T-helper 17 cell (primary cell): Measurements from ENCODE around the gene PDK3. TPM values are rescaled to one million over a fixed set of nuclear protein-coding genes. Genes with fewer than 3 reads are reported as not detected.
A peak's percentile ranks its signal among the peaks of the same experiment; 100 is the strongest.

Experiments
- ATAC-seq: fragments of 150-1000 bp; cut with Tn5 transposase; 2 replicates; pipeline ENCODE4 v1.10.0; 2021; ENCODE audit warnings: mild to moderate bottlenecking, moderate library complexity
- DNase-seq, 3 donors: peaks; one replicate each; pipeline versions ENCODE4 v3.0.0 to v3.0.0-alpha.2; 2020 to 2021
- H3K9me3 ChIP-seq: one replicate; pipeline ENCODE4 v1.7.0; 2013; ENCODE audit warnings: low read length, mild to moderate bottlenecking; ENCODE audit not compliant: control insufficient read depth, poor library complexity, severe bottlenecking
- H3K27ac Mint-ChIP-seq: one replicate; pipeline ENCODE4 v1.8.0; 2022; ENCODE audit warnings: mild to moderate bottlenecking, moderate library complexity, mixed read lengths
- H3K27me3 Mint-ChIP-seq: one replicate; pipeline ENCODE4 v1.8.0; 2022; ENCODE audit warnings: mixed read lengths
- H3K36me3 Mint-ChIP-seq: one replicate; pipeline ENCODE4 v1.8.0; 2022; ENCODE audit warnings: low read depth, mixed read lengths
- H3K4me1 Mint-ChIP-seq: one replicate; pipeline ENCODE4 v1.8.0; 2022; ENCODE audit warnings: mild to moderate bottlenecking, mixed read lengths
- H3K4me3 Mint-ChIP-seq: one replicate; pipeline ENCODE4 v1.8.0; 2022; ENCODE audit warnings: mild to moderate bottlenecking, moderate library complexity, mixed read lengths
- total RNA-seq, 4 donors: library from RNA in 2 of 4; stranded (reverse) in 2 of 4; gene quantifications; one replicate each; pipeline ENCODE4 v1.2.3 and lab custom pipeline; 2022 to 2026

The PDK3 gene
- total RNA-seq, result 10 to 100 TPM; 20.3 to 21.2 TPM
- 45.7 to 82.7 reads per million in 2 donors for total RNA-seq (lab: John Stamatoyannopoulos, UW)

- Mint-ChIP-seq H3K27ac (peak within 1 kb of the TSS; percentile 94), H3K27me3 (no peaks in the 10 kb centered on the region), H3K4me1 (peaks cover 17% of the 10 kb centered on the region), H3K36me3 (no peaks in the 10 kb centered on the region), H3K4me3 (peak within 1 kb of the TSS; percentile 87)
- peak; percentile 81 to 86 (median 82) for DNase-seq
- no peaks in the 10 kb centered on the region for H3K9me3 ChIP-seq
- ATAC-seq, result peak; percentile 96
Observed at GRCh38 chrX:24464836-24465531, at the start of gene PDK3. Gene PDK3, plus strand, starts transcription at chrX:24465286. Its CDS starts 170 bp downstream, at chrX:24465456.

- DNase-seq (no peak), ATAC-seq (no peak)
- no peaks in the 10 kb centered on the region for H3K9me3 ChIP-seq
- H3K27me3 Mint-ChIP-seq, result no peaks in the 10 kb centered on the region
- H3K27ac Mint-ChIP-seq, result no peak overlapping the region
- H3K36me3 Mint-ChIP-seq, result no peaks in the 10 kb centered on the region
- H3K4me3 Mint-ChIP-seq, result no peak overlapping the region
- no peaks in the 10 kb centered on the region for H3K4me1 Mint-ChIP-seq
Observed at GRCh38 chrX:24415921-24416320, 49.2 kb upstream of the PDK3 start.

GRCh38 chrX:24423960-24424359 is 41.1 kb upstream of the PDK3 start:
- ATAC-seq, result no peak
- no peaks in the 10 kb centered on the region for H3K27me3 Mint-ChIP-seq

GRCh38 chrX:24424948-24425347 is 40.1 kb upstream of the PDK3 start:
- no peaks in the 10 kb centered on the region for H3K36me3 Mint-ChIP-seq
- H3K9me3 ChIP-seq, result no peaks in the 10 kb centered on the region
- H3K4me1 Mint-ChIP-seq, result no peaks in the 10 kb centered on the region
- H3K27ac Mint-ChIP-seq, result peak overlapping the region; percentile 74
- ATAC-seq (no peak), DNase-seq (no peak)
- no peak overlapping the region for H3K4me3 Mint-ChIP-seq
- H3K27me3 Mint-ChIP-seq, result no peaks in the 10 kb centered on the region

More at GRCh38 chrX:24423960-24424359, 41.1 kb upstream of the PDK3 start:
- no peak overlapping the region for H3K4me3 Mint-ChIP-seq
- no peak overlapping the region for H3K27ac Mint-ChIP-seq
- no peak for DNase-seq
- H3K4me1 Mint-ChIP-seq, result no peaks in the 10 kb centered on the region
- H3K36me3 Mint-ChIP-seq, result no peaks in the 10 kb centered on the region
- H3K9me3 ChIP-seq, result no peaks in the 10 kb centered on the region

- ATAC-seq, result no peak
Observed at GRCh38 chrX:24425806-24426205, 39.3 kb upstream of the PDK3 start.

GRCh38 chrX:24426340-24426913 is 38.7 kb upstream of the PDK3 start:
- DNase-seq, result no peak
- ATAC-seq, result peak; percentile 64
- no peaks in the 10 kb centered on the region for H3K36me3 Mint-ChIP-seq
- H3K27me3 Mint-ChIP-seq, result no peaks in the 10 kb centered on the region
- H3K27ac Mint-ChIP-seq, result peak overlapping the region; percentile 29
- no peaks in the 10 kb centered on the region for H3K9me3 ChIP-seq
- no peak overlapping the region for H3K4me3 Mint-ChIP-seq
- H3K4me1 Mint-ChIP-seq, result no peaks in the 10 kb centered on the region

More at GRCh38 chrX:24425806-24426205, 39.3 kb upstream of the PDK3 start:
- no peaks in the 10 kb centered on the region for H3K4me1 Mint-ChIP-seq
- H3K27ac Mint-ChIP-seq, result peak overlapping the region; percentile 74
- H3K36me3 Mint-ChIP-seq, result no peaks in the 10 kb centered on the region
- H3K27me3 Mint-ChIP-seq, result no peaks in the 10 kb centered on the region
- no peaks in the 10 kb centered on the region for H3K9me3 ChIP-seq
- no peak overlapping the region for H3K4me3 Mint-ChIP-seq
- DNase-seq, result no peak

- DNase-seq, result no peak
- H3K4me1 Mint-ChIP-seq, result no peaks in the 10 kb centered on the region
- peak overlapping the region; percentile 29 for H3K27ac Mint-ChIP-seq
Observed at GRCh38 chrX:24426921-24427746, 38.0 kb upstream of the PDK3 start.

GRCh38 chrX:24427747-24428019 is 37.4 kb upstream of the PDK3 start:
- no peaks in the 10 kb centered on the region for H3K4me1 Mint-ChIP-seq
- H3K27ac Mint-ChIP-seq, result no peak overlapping the region

More at GRCh38 chrX:24426921-24427746, 38.0 kb upstream of the PDK3 start:
- H3K9me3 ChIP-seq, result no peaks in the 10 kb centered on the region
- ATAC-seq, result no peak
- Mint-ChIP-seq H3K4me3 (no peak overlapping the region), H3K27me3 (no peaks in the 10 kb centered on the region), H3K36me3 (no peaks in the 10 kb centered on the region)

GRCh38 chrX:24428516-24428915 is 36.6 kb upstream of the PDK3 start:
- no peaks in the 10 kb centered on the region for H3K36me3 Mint-ChIP-seq
- H3K27me3 Mint-ChIP-seq, result no peaks in the 10 kb centered on the region
- DNase-seq, result no peak
- no peaks in the 10 kb centered on the region for H3K4me1 Mint-ChIP-seq
- ATAC-seq, result no peak
- H3K4me3 Mint-ChIP-seq, result no peak overlapping the region
- H3K9me3 ChIP-seq, result no peaks in the 10 kb centered on the region
- no peak overlapping the region for H3K27ac Mint-ChIP-seq

More at GRCh38 chrX:24427747-24428019, 37.4 kb upstream of the PDK3 start:
- H3K9me3 ChIP-seq, result no peaks in the 10 kb centered on the region
- no peak for ATAC-seq
- no peaks in the 10 kb centered on the region for H3K27me3 Mint-ChIP-seq
- no peak for DNase-seq
- no peaks in the 10 kb centered on the region for H3K36me3 Mint-ChIP-seq
- no peak overlapping the region for H3K4me3 Mint-ChIP-seq

- no peak overlapping the region for H3K4me3 Mint-ChIP-seq
Observed at GRCh38 chrX:24435060-24435459, 30.0 kb upstream of the PDK3 start.

GRCh38 chrX:24443918-24444317 is 21.2 kb upstream of the PDK3 start:
- H3K9me3 ChIP-seq, result no peaks in the 10 kb centered on the region
- no peak overlapping the region for H3K4me3 Mint-ChIP-seq
- no peak overlapping the region for H3K27ac Mint-ChIP-seq
- H3K27me3 Mint-ChIP-seq, result no peaks in the 10 kb centered on the region
- no peaks in the 10 kb centered on the region for H3K36me3 Mint-ChIP-seq
- DNase-seq, result no peak
- no peaks in the 10 kb centered on the region for H3K4me1 Mint-ChIP-seq
- ATAC-seq, result no peak

More at GRCh38 chrX:24435060-24435459, 30.0 kb upstream of the PDK3 start:
- no peak overlapping the region for H3K27ac Mint-ChIP-seq
- H3K4me1 Mint-ChIP-seq, result peaks cover 6% of the 10 kb centered on the region
- no peaks in the 10 kb centered on the region for H3K27me3 Mint-ChIP-seq
- H3K36me3 Mint-ChIP-seq, result no peaks in the 10 kb centered on the region
- no peaks in the 10 kb centered on the region for H3K9me3 ChIP-seq
- DNase-seq (no peak), ATAC-seq (no peak)

- Mint-ChIP-seq H3K4me1 (no peaks in the 10 kb centered on the region), H3K4me3 (no peak overlapping the region), H3K36me3 (no peaks in the 10 kb centered on the region), H3K27ac (no peak overlapping the region), H3K27me3 (no peaks in the 10 kb centered on the region)
- H3K9me3 ChIP-seq, result no peaks in the 10 kb centered on the region
- ATAC-seq, result no peak
- no peak for DNase-seq
Observed at GRCh38 chrX:24444645-24445044, 20.4 kb upstream of the PDK3 start.

- Mint-ChIP-seq H3K4me3 (no peak overlapping the region), H3K36me3 (no peaks in the 10 kb centered on the region), H3K27me3 (no peaks in the 10 kb centered on the region), H3K27ac (no peak overlapping the region), H3K4me1 (peaks cover 2% of the 10 kb centered on the region)
- H3K9me3 ChIP-seq, result no peaks in the 10 kb centered on the region
- DNase-seq (no peak), ATAC-seq (no peak)
Observed at GRCh38 chrX:24448762-24449250, 16.3 kb upstream of the PDK3 start.
